Caco-2 (cell line): ENCODE data around the gene ESRRB. TPM values are rescaled to one million over a fixed set of nuclear protein-coding genes. Genes with fewer than 3 reads are reported as not detected.

ENCODE experiments used
- BruUV-seq: library from RNA; stranded (reverse); fragments of 400-500 nt; replicated peaks from 2 replicates; lab custom pipeline; 2021; lab: Mats Ljungman, UMichigan
- CTCF ChIA-PET: fragments of 300-600 bp; sonication (Branson Sonifier 250); formaldehyde crosslinking; loops from one replicate; lab custom pipeline; 2022; ENCODE audit warnings: antibody characterized with exemption; lab: Charles Lee
- POLR2A ChIA-PET: fragments of 300-600 bp; sonication (Branson Sonifier 250); formaldehyde crosslinking; loops from one replicate; lab custom pipeline; 2022; ENCODE audit warnings: antibody characterized with exemption; lab: Charles Lee
- DNase-seq, 2 experiments: peaks; one replicate each; pipeline versions ENCODE4 v3.0.0 to v3.0.0-alpha.2; 2020 to 2022
- H3K27me3 ChIP-seq: replicated peaks from 2 replicates; pipeline ENCODE4 v1.6.0; 2011; ENCODE audit warnings: low read length; ENCODE audit not compliant: control insufficient read depth, insufficient read depth
- H3K36me3 ChIP-seq: 2 replicates; pipeline ENCODE4 v1.5.1; 2011; ENCODE audit warnings: low read length; ENCODE audit not compliant: control insufficient read depth, insufficient read depth
- H3K4me1 ChIP-seq: fragments of 250-450 bp; sonication (Bioruptor Pico); 2 replicates; pipeline ENCODE4 v1.5.1; 2020; ENCODE audit warnings: mild to moderate bottlenecking
- H3K4me3 ChIP-seq: 2 replicates; pipeline ENCODE4 v1.5.1; 2011; ENCODE audit warnings: low read depth, mild to moderate bottlenecking, control low read depth, low read length
- H3K9me3 ChIP-seq: fragments of 250-450 bp; sonication (Bioruptor Pico); 2 replicates; pipeline ENCODE4 v1.5.1; 2020; ENCODE audit warnings: mild to moderate bottlenecking, moderate library complexity
- H3K27ac Mint-ChIP-seq: one replicate; pipeline ENCODE4 v1.8.0; 2022; ENCODE audit warnings: mixed read lengths; ENCODE audit not compliant: unreplicated experiment
- H3K27me3 Mint-ChIP-seq: one replicate; pipeline ENCODE4 v1.8.0; 2022; ENCODE audit warnings: mixed read lengths; ENCODE audit not compliant: insufficient read depth, unreplicated experiment
- H3K36me3 Mint-ChIP-seq: one replicate; pipeline ENCODE4 v1.8.0; 2022; ENCODE audit warnings: mild to moderate bottlenecking, mixed read lengths; ENCODE audit not compliant: insufficient read depth, unreplicated experiment
- H3K4me1 Mint-ChIP-seq: one replicate; pipeline ENCODE4 v1.8.0; 2022; ENCODE audit warnings: low read depth, mixed read lengths; ENCODE audit not compliant: unreplicated experiment
- H3K4me3 Mint-ChIP-seq: one replicate; pipeline ENCODE4 v1.8.0; 2022; ENCODE audit warnings: mild to moderate bottlenecking, moderate library complexity, mixed read lengths; ENCODE audit not compliant: unreplicated experiment
- H3K9me3 Mint-ChIP-seq: one replicate; pipeline ENCODE4 v1.8.0; 2022; ENCODE audit warnings: mixed read lengths; ENCODE audit not compliant: unreplicated experiment
- intact Hi-C: fragments of 100-400 bp; cut with micrococcal nuclease; formaldehyde crosslinking; loops from one replicate; pipeline ENCODE4 v1.10.0; 2022; ENCODE audit not compliant: unreplicated experiment
- total RNA-seq: library from RNA; stranded (reverse); gene quantifications from 2 replicates; pipeline ENCODE4 v1.2.3, GENCODE V29; 2022
- TF ChIP-seq, protein P1 (sequence below), 2 experiments: fragments of 200-600 bp in 1 of 2; IDR thresholded peaks; 1 replicate in 1 of 2; 2 replicates in 1 of 2; pipeline versions ENCODE4 v1.5.1 to v1.8.0; 2011 to 2022; ENCODE audit warnings: antibody characterized with exemption in 1 of 2, control low read depth in 1 of 2, inconsistent platforms in 1 of 2, low read depth in 1 of 2, low read length in 1 of 2, mild to moderate bottlenecking in 1 of 2, moderate library complexity in 1 of 2; ENCODE audit not compliant: insufficient read depth in 1 of 2, severe bottlenecking in 1 of 2, unreplicated experiment in 1 of 2

Gene ESRRB
- total RNA-seq, 1 experiment from 2014 or later, result not detected

GRCh38 chr14:76450476-76450875, 74.5 kb downstream of the ESRRB start:
- H3K36me3 Mint-ChIP-seq, result no peaks in the 10 kb centered on the region
- no peak for DNase-seq
- H3K36me3 ChIP-seq, result no peaks in the 10 kb centered on the region
- no peak overlapping the region for H3K4me3 ChIP-seq
- H3K4me3 Mint-ChIP-seq, result no peak overlapping the region
- intact Hi-C loops, result no loop called here
- H3K27me3 Mint-ChIP-seq, result peaks cover 30% of the 10 kb centered on the region
- H3K9me3 ChIP-seq, result no peaks in the 10 kb centered on the region
- POLR2A ChIA-PET, result no interaction called here
- no peaks in the 10 kb centered on the region for H3K4me1 ChIP-seq
- no peaks in the 10 kb centered on the region for H3K9me3 Mint-ChIP-seq
- CTCF ChIA-PET, result no interaction called here
- TF ChIP-seq, protein P1, sequence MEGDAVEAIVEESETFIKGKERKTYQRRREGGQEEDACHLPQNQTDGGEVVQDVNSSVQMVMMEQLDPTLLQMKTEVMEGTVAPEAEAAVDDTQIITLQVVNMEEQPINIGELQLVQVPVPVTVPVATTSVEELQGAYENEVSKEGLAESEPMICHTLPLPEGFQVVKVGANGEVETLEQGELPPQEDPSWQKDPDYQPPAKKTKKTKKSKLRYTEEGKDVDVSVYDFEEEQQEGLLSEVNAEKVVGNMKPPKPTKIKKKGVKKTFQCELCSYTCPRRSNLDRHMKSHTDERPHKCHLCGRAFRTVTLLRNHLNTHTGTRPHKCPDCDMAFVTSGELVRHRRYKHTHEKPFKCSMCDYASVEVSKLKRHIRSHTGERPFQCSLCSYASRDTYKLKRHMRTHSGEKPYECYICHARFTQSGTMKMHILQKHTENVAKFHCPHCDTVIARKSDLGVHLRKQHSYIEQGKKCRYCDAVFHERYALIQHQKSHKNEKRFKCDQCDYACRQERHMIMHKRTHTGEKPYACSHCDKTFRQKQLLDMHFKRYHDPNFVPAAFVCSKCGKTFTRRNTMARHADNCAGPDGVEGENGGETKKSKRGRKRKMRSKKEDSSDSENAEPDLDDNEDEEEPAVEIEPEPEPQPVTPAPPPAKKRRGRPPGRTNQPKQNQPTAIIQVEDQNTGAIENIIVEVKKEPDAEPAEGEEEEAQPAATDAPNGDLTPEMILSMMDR (IDR thresholded peaks at IDR 0.05; ENCODE audit: insufficient read depth in 1 of 2, low read depth in 1 of 2, low read length in 1 of 2, severe bottlenecking in 1 of 2, unreplicated experiment in 1 of 2), result no peak
- H3K4me1 Mint-ChIP-seq, result no peaks in the 10 kb centered on the region
- H3K27me3 ChIP-seq, result no peaks in the 10 kb centered on the region; the same call in 1 of the 2 replicates
- H3K27ac Mint-ChIP-seq, result no peak overlapping the region
- no TSS peak for BruUV-seq

GRCh38 chr14:76456200-76456599, 80.3 kb downstream of the ESRRB start:
- Histone ChIP-seq H3K4me1 (no peaks in the 10 kb centered on the region), H3K4me3 (no peak overlapping the region), H3K27me3 (no peaks in the 10 kb centered on the region), H3K36me3 (no peaks in the 10 kb centered on the region), H3K9me3 (no peaks in the 10 kb centered on the region)
- Mint-ChIP-seq H3K27ac (no peak overlapping the region), H3K36me3 (no peaks in the 10 kb centered on the region), H3K4me3 (no peak overlapping the region), H3K4me1 (no peaks in the 10 kb centered on the region), H3K27me3 (peaks cover 13% of the 10 kb centered on the region), H3K9me3 (no peaks in the 10 kb centered on the region)
- DNase-seq, result peak; percentile 52 to 53
- TF ChIP-seq, protein P1 (IDR thresholded peaks at IDR 0.05; ENCODE audit: insufficient read depth in 1 of 2, low read depth in 1 of 2, low read length in 1 of 2, severe bottlenecking in 1 of 2, unreplicated experiment in 1 of 2), result peak; percentile 27 to 32
- CTCF ChIA-PET, result interaction anchor here (0.6 kb wide), 1 partner anchor 477 kb away, joined by 3 read pairs; no protein-coding TSS in a partner anchor
- intact Hi-C loops, result no loop called here
- no TSS peak for BruUV-seq
- POLR2A ChIA-PET, result no interaction called here

DNA sequence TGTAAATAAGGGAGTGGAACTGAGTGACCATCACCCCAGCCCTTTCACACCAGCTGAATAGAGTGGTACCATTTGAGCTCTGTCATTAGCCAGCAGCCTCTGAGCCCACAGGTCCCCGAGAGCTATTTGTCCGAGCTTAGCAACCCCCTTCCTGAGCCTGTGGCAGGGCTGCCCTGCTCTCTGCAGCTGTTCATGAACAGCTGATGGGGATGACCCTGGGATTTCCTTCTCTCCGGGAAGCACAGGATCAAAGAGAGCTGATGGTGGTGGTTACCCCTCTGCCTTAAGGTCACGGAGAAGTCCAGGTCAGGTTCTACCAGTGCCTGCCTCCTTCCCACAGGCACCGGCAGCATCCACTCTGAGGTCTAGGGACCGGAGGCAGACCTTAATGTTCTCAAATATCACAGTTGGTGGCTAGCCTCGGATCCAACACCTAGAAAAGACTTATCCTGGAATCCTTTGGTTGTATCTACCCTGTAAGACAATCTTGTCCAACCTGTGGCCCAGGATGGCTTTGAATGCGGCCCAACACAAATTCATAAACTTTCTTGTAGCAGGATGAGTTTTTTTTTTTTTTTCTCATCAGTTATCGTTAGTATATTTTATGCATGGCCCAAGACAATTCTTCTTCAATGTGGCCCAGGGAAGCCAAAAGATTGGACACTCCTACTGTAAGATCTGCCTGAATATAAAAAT, 81.1 kb downstream of the ESRRB start:
- ChIA-PET POLR2A (no interaction called here), CTCF (interaction anchor here (0.6 kb wide), 1 partner anchor 478 kb away, joined by 3 read pairs; no protein-coding TSS in a partner anchor)
- Histone ChIP-seq H3K36me3 (no peaks in the 10 kb centered on the region), H3K9me3 (no peaks in the 10 kb centered on the region), H3K27me3 (no peaks in the 10 kb centered on the region), H3K4me3 (no peak overlapping the region), H3K4me1 (no peaks in the 10 kb centered on the region)
- no TSS peak for BruUV-seq
- intact Hi-C loops, result loop anchor here (1.0 kb wide), 1 partner anchor 36 kb away; no protein-coding TSS in a partner anchor
- Mint-ChIP-seq H3K27ac (no peak overlapping the region), H3K36me3 (no peaks in the 10 kb centered on the region), H3K4me3 (no peak overlapping the region), H3K9me3 (no peaks in the 10 kb centered on the region), H3K4me1 (no peaks in the 10 kb centered on the region), H3K27me3 (peaks cover 13% of the 10 kb centered on the region)
- TF ChIP-seq, protein P1 (IDR thresholded peaks at IDR 0.05; ENCODE audit: insufficient read depth in 1 of 2, low read depth in 1 of 2, low read length in 1 of 2, severe bottlenecking in 1 of 2, unreplicated experiment in 1 of 2), result no peak
- DNase-seq, result no peak
